HG03159 (cell line): Measurements from ENCODE around the gene CMTM4.
"Not testable (repeated sequence)": the region's sequence is repeated elsewhere in the genome, so short reads cannot be mapped to it uniquely, and the experiment has no call there.

Source experiments
- ATAC-seq: cut with Tn5 transposase; IDR thresholded peaks from one replicate; pipeline ENCODE4 v1.9.1; 2021; ENCODE audit warnings: mild to moderate bottlenecking, moderate library complexity; ENCODE audit not compliant: unreplicated experiment

CMTM4 gene

GRCh38 chr16:66649167-66649566 lies 47.4 kb downstream of the CMTM4 start:
- ATAC-seq = no peak

GRCh38 chr16:66647866-66648265 lies 48.7 kb downstream of the CMTM4 start:
- ATAC-seq = no peak

- no peak for ATAC-seq
Observed at GRCh38 chr16:66641387-66641786, 55.2 kb downstream of the CMTM4 start.

GRCh38 chr16:66640724-66641314 lies 55.7 kb downstream of the CMTM4 start:
- ATAC-seq = no peak

GRCh38 chr16:66639091-66639885 lies 57.3 kb downstream of the CMTM4 start:
- ATAC-seq = no peak

- no peak for ATAC-seq
Observed at GRCh38 chr16:66637806-66638205, 58.7 kb downstream of the CMTM4 start.

GRCh38 chr16:66636199-66636598 lies 60.3 kb downstream of the CMTM4 start:
- ATAC-seq = no peak

- no peak for ATAC-seq
Observed at GRCh38 chr16:66635406-66635805, 61.1 kb downstream of the CMTM4 start.

GRCh38 chr16:66634527-66635196 lies 61.9 kb downstream of the CMTM4 start:
- no peak for ATAC-seq

- not testable (repeated sequence) for ATAC-seq
Observed at GRCh38 chr16:66631558-66631957, 65.0 kb downstream of the CMTM4 start.

- not testable (repeated sequence) for ATAC-seq
Observed at GRCh38 chr16:66630561-66631260, 65.8 kb downstream of the CMTM4 start.

GRCh38 chr16:66629856-66630255 lies 66.7 kb downstream of the CMTM4 start:
- ATAC-seq = no peak

GRCh38 chr16:66627611-66628378 lies 68.7 kb downstream of the CMTM4 start:
- ATAC-seq = not testable (repeated sequence)

GRCh38 chr16:66623755-66624154 lies 72.8 kb downstream of the CMTM4 start:
- no peak for ATAC-seq

- no peak for ATAC-seq
Observed at GRCh38 chr16:66622863-66623262, 73.7 kb downstream of the CMTM4 start.

GRCh38 chr16:66621973-66622372 lies 74.6 kb downstream of the CMTM4 start:
- ATAC-seq = no peak

GRCh38 chr16:66620429-66620795 lies 76.1 kb downstream of the CMTM4 start:
- ATAC-seq = no peak

- no peak for ATAC-seq
Observed at GRCh38 chr16:66619534-66620428, 76.8 kb downstream of the CMTM4 start.

- no peak for ATAC-seq
Observed at GRCh38 chr16:66618588-66619375, 77.8 kb downstream of the CMTM4 start.
